Peyer's patch (tissue), 4 donors: ENCODE measurements around the gene STIL.

Source experiments
- POLR2A ChIP-seq, 2 donors: fragments of 450-650 bp; IDR thresholded peaks; one replicate each; pipeline ENCODE4 v1.5.1; 2017; ENCODE audit warnings: antibody characterized with exemption in 2 of 2, mild to moderate bottlenecking in 2 of 2, moderate library complexity in 2 of 2
- TF ChIP-seq, protein P1 (sequence below), 6 experiments: fragments of 450-650 bp in 4 of 6; fragments of 200-600 bp in 2 of 6; sonication (generic) in 1 of 6; IDR thresholded peaks; one replicate each; pipeline ENCODE4 v1.5.1; 2017 to 2019; ENCODE audit warnings: antibody characterized with exemption in 6 of 6, mild to moderate bottlenecking in 3 of 6, moderate library complexity in 1 of 6

DNA sequence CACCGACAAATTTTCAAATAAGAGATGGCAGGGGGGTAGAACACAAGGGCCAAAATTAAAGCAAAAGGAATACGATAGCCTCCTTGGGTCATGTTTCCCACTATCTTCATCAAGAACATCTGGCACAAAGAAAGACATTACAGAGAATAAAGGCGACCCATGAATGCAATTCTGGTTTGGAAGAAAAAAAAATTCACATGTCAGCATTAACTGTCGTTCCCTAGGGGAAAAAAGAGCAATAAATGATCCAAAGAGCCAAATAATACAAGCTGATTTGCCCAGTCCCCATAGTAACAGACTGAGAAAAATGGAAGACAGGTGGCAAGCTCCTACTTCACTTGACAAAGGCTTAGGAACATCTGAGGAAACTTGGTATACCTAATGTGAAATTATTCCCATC lies 4.5 kb downstream of the STIL start:
- TF ChIP-seq, protein P1, sequence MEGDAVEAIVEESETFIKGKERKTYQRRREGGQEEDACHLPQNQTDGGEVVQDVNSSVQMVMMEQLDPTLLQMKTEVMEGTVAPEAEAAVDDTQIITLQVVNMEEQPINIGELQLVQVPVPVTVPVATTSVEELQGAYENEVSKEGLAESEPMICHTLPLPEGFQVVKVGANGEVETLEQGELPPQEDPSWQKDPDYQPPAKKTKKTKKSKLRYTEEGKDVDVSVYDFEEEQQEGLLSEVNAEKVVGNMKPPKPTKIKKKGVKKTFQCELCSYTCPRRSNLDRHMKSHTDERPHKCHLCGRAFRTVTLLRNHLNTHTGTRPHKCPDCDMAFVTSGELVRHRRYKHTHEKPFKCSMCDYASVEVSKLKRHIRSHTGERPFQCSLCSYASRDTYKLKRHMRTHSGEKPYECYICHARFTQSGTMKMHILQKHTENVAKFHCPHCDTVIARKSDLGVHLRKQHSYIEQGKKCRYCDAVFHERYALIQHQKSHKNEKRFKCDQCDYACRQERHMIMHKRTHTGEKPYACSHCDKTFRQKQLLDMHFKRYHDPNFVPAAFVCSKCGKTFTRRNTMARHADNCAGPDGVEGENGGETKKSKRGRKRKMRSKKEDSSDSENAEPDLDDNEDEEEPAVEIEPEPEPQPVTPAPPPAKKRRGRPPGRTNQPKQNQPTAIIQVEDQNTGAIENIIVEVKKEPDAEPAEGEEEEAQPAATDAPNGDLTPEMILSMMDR (IDR thresholded peaks at IDR 0.05) = no peak
- no peak for TF ChIP-seq POLR2A (IDR thresholded peaks at IDR 0.05)
